ENCODE results near the gene PCBP1. TPM values are rescaled to one million over a fixed set of nuclear protein-coding genes. Genes with fewer than 3 reads are reported as not detected.

Gene PCBP1
- total RNA-seq, 1 donor from 2014 or later = 73.6 TPM

DNA sequence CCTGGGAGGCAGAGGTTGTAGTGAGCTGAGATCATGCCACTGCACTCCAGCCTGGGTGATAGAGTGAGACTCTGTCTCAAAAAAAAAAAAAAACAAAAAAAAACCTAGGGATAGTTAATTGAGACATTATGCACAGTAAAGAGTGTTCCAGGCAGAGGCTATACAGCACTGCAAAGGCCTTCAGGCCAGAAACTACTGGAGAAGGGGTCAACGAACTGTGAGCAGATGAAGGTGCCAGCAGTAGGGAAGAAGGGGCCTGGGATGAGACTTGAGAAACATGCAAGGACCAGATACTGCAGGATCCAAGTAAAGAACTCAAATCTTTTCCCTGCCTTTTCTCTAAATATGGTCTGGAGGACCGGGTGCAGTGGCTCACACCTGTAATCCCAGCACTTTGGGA is 26.0 kb upstream of the PCBP1 start:
- TF ChIP-seq, protein P1, sequence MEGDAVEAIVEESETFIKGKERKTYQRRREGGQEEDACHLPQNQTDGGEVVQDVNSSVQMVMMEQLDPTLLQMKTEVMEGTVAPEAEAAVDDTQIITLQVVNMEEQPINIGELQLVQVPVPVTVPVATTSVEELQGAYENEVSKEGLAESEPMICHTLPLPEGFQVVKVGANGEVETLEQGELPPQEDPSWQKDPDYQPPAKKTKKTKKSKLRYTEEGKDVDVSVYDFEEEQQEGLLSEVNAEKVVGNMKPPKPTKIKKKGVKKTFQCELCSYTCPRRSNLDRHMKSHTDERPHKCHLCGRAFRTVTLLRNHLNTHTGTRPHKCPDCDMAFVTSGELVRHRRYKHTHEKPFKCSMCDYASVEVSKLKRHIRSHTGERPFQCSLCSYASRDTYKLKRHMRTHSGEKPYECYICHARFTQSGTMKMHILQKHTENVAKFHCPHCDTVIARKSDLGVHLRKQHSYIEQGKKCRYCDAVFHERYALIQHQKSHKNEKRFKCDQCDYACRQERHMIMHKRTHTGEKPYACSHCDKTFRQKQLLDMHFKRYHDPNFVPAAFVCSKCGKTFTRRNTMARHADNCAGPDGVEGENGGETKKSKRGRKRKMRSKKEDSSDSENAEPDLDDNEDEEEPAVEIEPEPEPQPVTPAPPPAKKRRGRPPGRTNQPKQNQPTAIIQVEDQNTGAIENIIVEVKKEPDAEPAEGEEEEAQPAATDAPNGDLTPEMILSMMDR (conservative IDR thresholded peaks at IDR 0.05; ENCODE audit: low read depth, low read length) = no peak
- no peak overlapping the region for H3K4me3 ChIP-seq (ENCODE audit: low read depth, low read length)
- DNase-seq (ENCODE audit: low read depth) = no peak

DNA sequence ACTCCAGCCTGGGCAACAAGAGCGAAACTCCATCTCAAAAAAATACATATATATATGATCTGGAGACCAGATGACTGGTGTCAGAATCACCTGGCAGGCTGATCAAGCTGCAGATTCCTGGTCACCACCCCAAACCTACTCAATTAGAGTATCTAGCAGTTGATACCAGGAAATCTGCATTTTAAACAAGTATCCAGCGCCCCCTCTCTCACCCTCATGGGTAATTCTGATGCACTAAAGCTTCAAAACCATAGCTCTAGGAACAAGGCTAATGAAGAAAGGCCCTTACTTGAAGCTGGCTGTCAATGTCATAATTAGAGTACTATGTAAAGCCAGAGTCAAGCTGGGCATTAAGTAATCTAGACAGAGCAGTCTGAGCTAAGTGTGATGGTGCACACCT is 25.0 kb upstream of the PCBP1 start:
- TF ChIP-seq, protein P1 (conservative IDR thresholded peaks at IDR 0.05; ENCODE audit: low read depth, low read length) = no peak
- H3K4me3 ChIP-seq (ENCODE audit: low read depth, low read length) = no peak overlapping the region
- no peak for DNase-seq (ENCODE audit: low read depth)

DNA sequence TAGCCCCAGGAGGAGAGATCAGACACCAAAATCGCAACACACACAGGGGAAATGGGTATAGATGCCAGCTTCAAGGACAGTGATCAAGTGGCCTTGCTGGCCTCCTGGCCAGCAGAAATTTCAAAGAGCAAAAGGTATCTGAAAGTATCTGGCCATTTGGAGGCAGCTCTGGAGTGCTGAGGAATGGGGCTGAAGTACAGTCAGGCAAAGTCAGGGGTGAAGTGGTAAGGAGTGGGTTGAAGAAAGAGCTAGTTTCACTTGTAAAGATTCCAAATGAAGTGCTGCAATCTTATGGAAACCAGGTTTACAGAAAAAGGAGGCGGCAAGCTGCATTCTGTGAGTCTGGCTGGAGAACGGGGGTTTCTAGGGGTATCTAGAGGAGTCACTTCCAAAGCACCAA is 19.2 kb upstream of the PCBP1 start:
- TF ChIP-seq, protein P1 (conservative IDR thresholded peaks at IDR 0.05; ENCODE audit: low read depth, low read length) = no peak
- DNase-seq (ENCODE audit: low read depth) = no peak
- no peak overlapping the region for H3K4me3 ChIP-seq (ENCODE audit: low read depth, low read length)

DNA sequence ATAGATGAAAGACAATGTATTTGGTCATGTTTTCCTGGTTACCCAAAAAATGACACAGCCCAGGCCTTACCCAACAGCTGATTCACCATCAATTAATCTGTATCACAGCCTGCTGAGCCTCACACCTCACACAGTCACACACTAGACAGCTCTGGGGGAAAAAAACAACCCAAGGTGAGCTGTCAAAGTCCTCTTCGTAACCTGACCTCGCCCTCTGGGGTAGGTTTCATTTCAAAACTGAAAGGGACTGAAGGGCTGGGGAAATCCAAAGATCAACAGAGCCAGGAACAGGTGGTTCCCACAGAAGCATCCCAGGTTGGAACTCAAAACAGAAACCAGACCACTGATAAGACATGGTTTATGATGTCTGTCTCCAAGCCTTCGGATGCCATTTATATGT is 18.2 kb upstream of the PCBP1 start:
- no peak for DNase-seq (ENCODE audit: low read depth)

DNA sequence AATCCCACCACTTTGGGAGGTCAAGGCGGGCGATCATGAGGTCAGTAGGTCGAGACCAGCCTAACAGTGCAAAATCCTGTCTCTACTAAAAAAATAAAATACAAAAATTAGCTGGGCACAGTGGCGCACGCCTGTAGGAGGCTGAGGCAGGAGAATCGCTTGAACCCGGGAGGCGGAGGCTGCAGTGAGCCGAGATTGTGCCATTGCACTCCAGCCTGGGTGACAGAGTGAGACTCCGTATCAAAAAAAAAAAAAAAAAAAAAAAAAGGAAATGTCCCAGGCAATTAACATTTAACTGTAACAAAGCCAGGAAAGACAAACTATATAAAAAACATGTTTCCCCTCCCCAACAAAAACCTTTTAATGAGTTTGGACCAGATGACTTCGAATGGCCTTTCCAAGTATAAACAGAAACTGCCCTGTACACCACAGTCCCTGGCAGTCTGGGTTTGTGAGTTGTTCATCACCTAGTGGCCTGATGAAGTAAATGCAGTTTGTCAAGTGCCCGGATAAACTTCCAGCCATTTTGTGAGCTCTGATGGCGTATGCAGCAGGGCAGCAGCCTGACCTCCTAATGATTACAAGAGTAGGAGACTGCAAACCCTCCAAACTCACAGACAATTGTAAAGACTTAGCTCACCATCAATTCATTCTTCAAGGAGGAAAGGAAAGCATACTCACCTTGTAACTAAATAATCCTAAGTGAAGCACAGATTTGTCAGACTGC is 16.6 kb upstream of the PCBP1 start:
- TF ChIP-seq, protein P1 (conservative IDR thresholded peaks at IDR 0.05; ENCODE audit: low read depth, low read length) = peak; percentile 86
- no peak overlapping the region for H3K4me3 ChIP-seq (ENCODE audit: low read depth, low read length)
- no peak for DNase-seq (ENCODE audit: low read depth)

More for the DNA sequence above, 18.2 kb upstream of the PCBP1 start:
- TF ChIP-seq, protein P1 (conservative IDR thresholded peaks at IDR 0.05; ENCODE audit: low read depth, low read length) = no peak
- H3K4me3 ChIP-seq (ENCODE audit: low read depth, low read length) = no peak overlapping the region

DNA sequence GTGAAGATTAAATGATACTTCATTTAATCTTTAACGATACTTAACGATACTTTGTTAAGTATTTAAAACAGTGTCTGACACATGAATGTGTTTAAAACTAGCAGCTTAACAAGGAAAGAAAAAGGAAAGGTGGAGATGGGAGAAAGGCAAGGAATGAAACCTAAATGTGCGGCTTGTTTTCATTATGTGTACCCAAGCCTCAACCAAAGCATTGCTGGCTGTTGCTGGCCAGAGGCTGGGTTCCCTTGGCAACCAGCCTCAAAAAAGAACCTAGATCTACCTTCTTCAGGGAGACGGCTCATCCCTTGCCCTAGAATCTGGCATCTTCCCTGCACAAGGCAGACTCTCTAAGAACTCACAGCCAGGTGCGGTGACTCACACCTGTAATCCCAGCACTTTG is 13.8 kb upstream of the PCBP1 start:
- no peak for DNase-seq (ENCODE audit: low read depth)
- H3K4me3 ChIP-seq (ENCODE audit: low read depth, low read length) = no peak overlapping the region
- TF ChIP-seq, protein P1 (conservative IDR thresholded peaks at IDR 0.05; ENCODE audit: low read depth, low read length) = no peak

DNA sequence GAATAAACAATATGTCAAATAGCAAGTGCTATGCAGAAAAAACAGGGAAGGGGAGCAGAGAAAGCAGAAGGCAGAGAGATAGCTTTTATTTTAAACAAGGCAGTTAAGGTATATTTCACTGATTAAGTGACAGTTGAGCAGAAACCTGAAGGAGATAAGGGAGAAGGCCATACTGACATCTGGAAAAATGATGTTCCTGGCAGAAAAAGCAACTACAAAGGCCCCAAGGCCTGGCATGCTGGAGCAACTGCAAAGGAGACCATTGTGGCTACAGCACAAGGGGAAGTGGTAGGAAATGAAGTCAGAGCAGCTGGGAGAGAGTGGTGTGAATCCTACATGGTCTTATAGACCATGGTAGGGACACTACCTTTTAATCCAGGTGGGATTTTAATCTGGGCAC is 8.9 kb upstream of the PCBP1 start:
- TF ChIP-seq, protein P1 (conservative IDR thresholded peaks at IDR 0.05; ENCODE audit: low read depth, low read length) = no peak

More for the DNA sequence above, 8.9 kb upstream of the PCBP1 start:
- no peak overlapping the region for H3K4me3 ChIP-seq (ENCODE audit: low read depth, low read length)
- DNase-seq (ENCODE audit: low read depth) = no peak

All from epithelial cell of proximal tubule (primary cell).